ENCODE measurements around the gene IGFBP2. TPM values are rescaled to one million over a fixed set of nuclear protein-coding genes. Genes with fewer than 3 reads are reported as not detected.

IGFBP2 gene
- total and polyA plus RNA-seq, 2 of the 8 experiments (the other 6 are each of a cell fraction or from before 2014, with no cell fraction given): 326 to 782 TPM

GRCh38 chr2:216589791-216590190 is 43.4 kb upstream of the IGFBP2 start:
- CTCF ChIA-PET (ENCODE audit: partially characterized antibody): interaction anchor here (0.6 to 2.8 kb wide), 19 partner anchors 10 to 226 kb away, joined by 3 to 8 read pairs (median 4); no protein-coding TSS in a partner anchor
- WGBS, 2 experiments (ENCODE audit: extremely low coverage in 1 of 2, insufficient coverage in 1 of 2, insufficient read length in 1 of 2, insufficient replicate concordance in 2 of 2, low coverage in 1 of 2, low lambda C conversion rate in 2 of 2, missing lambda C conversion rate in 1 of 2): 89% methylated on average over 1 of the region's 1 CpG; no CpG with 5 or more reads in 1 of the 2 experiments
- no peak for FAIRE-seq
- TF ChIP-seq YY1 (IDR thresholded peaks at IDR 0.05; ENCODE audit: low read depth, low read length) (no peak), BCL11A (IDR thresholded peaks at IDR 0.05; ENCODE audit: low read depth in 2 of 2, low read length in 2 of 2) (no peak), SUZ12 (IDR thresholded peaks at IDR 0.05; ENCODE audit: low read length) (no peak), RBBP5 (IDR thresholded peaks at IDR 0.05; ENCODE audit: borderline replicate concordance, low read depth, low read length) (no peak), ATF3 (IDR thresholded peaks at IDR 0.05; ENCODE audit: insufficient read depth, low read depth, low read length) (no peak), SIN3A (conservative IDR thresholded peaks at IDR 0.05 in 1 of 2, IDR thresholded peaks at IDR 0.05 in 1 of 2; ENCODE audit: low read depth in 1 of 2, low read length in 2 of 2) (no peak), ZNF274 (IDR thresholded peaks at IDR 0.05; ENCODE audit: borderline replicate concordance, extremely low read depth, low read length) (no peak), HDAC6 (IDR thresholded peaks at IDR 0.05; ENCODE audit: low read depth, low read length) (no peak), E2F6 (IDR thresholded peaks at IDR 0.05) (no peak), SAP30 (IDR thresholded peaks at IDR 0.05; ENCODE audit: insufficient read depth, insufficient replicate concordance, low read length) (no peak), RAD21 (IDR thresholded peaks at IDR 0.05 in 1 of 2, conservative IDR thresholded peaks at IDR 0.05 in 1 of 2; ENCODE audit: low read depth in 2 of 2, low read length in 2 of 2) (no peak), ASH2L (IDR thresholded peaks at IDR 0.05; ENCODE audit: low read length) (no peak)

More at GRCh38 chr2:216589791-216590190, 43.4 kb upstream of the IGFBP2 start:
- H3K79me1 ChIP-seq (ENCODE audit: low read depth, low read length): no peaks in the 10 kb centered on the region
- no peaks in the 10 kb centered on the region for H3K9me3 ChIP-seq (ENCODE audit: insufficient read depth in 2 of 2, low read depth in 1 of 2, low read length in 1 of 2)
- no peak overlapping the region for H3K4ac ChIP-seq (replicated peaks; ENCODE audit: insufficient read length, low read depth, low read length)
- no peak overlapping the region for H2AFZ ChIP-seq (ENCODE audit: low read length)
- no peak for DNase-seq (ENCODE audit: low read depth in 1 of 2, low spot score in 2 of 2)
- no peaks in the 10 kb centered on the region for H4K20me1 ChIP-seq (replicated peaks in 1 of 2; ENCODE audit: control insufficient read depth in 1 of 2, insufficient read depth in 2 of 2, low read length in 2 of 2)
- no peak overlapping the region for H2BK15ac ChIP-seq (ENCODE audit: low read length)
- no peak overlapping the region for H3K4me3 ChIP-seq (ENCODE audit: extremely low read depth in 1 of 4, insufficient read depth in 2 of 4, low read depth in 3 of 4, low read length in 4 of 4)
- H3K9ac ChIP-seq (replicated peaks in 1 of 4; ENCODE audit: extremely low read depth in 1 of 4, low read depth in 3 of 4, low read length in 3 of 4): no peak overlapping the region
- no peak overlapping the region for H3K23ac ChIP-seq (ENCODE audit: insufficient read length)
- peaks cover 2 to 6% (median 4%) of the 10 kb centered on the region in 4 experiments; a peak in 4 of 7 replicates for H3K4me1 ChIP-seq (replicated peaks in 1 of 4; ENCODE audit: control insufficient read depth in 3 of 4, insufficient read depth in 4 of 4, low read length in 3 of 4)
- no peak overlapping the region for H4K5ac ChIP-seq (ENCODE audit: insufficient read length, low read depth, low read length)
- POLR2A ChIA-PET (ENCODE audit: partially characterized antibody): no interaction called here
- no peak overlapping the region for H2BK12ac ChIP-seq (ENCODE audit: low read depth, low read length)
- no peaks in the 10 kb centered on the region; the same call in 1 of the 2 replicates for H3K23me2 ChIP-seq (ENCODE audit: low read depth, low read length)
- H2BK5ac ChIP-seq (ENCODE audit: low read depth, low read length): no peak overlapping the region
- no peak overlapping the region for H2AK5ac ChIP-seq (ENCODE audit: low read depth, low read length)
- no peaks in the 10 kb centered on the region for H3K36me3 ChIP-seq (ENCODE audit: control insufficient read depth in 2 of 4, insufficient read depth in 4 of 4, low read length in 3 of 4)
- no peak overlapping the region for H3K27ac ChIP-seq (ENCODE audit: low read depth, low read length)
- no peak overlapping the region for H2BK120ac ChIP-seq (replicated peaks; ENCODE audit: low read depth, low read length)
- no peak overlapping the region for H3K4me2 ChIP-seq (ENCODE audit: insufficient read depth in 1 of 2, low read depth in 2 of 2, low read length in 2 of 2)
- no peak overlapping the region for H3K18ac ChIP-seq (ENCODE audit: extremely low read depth, low read length)
- H3K14ac ChIP-seq (ENCODE audit: insufficient read length): no peak overlapping the region
- H3K79me2 ChIP-seq (ENCODE audit: control insufficient read depth in 1 of 2, insufficient read depth in 2 of 2, low read length in 2 of 2): no peaks in the 10 kb centered on the region
- H4K91ac ChIP-seq (replicated peaks; ENCODE audit: insufficient read length, low read length): no peak overlapping the region
- no peak overlapping the region for H2BK20ac ChIP-seq (ENCODE audit: low read length)
- H4K8ac ChIP-seq (ENCODE audit: extremely low read depth, insufficient read depth, low read length): no peak overlapping the region
- H3K56ac ChIP-seq (replicated peaks; ENCODE audit: insufficient read length, low read depth, low read length): no peak overlapping the region
- no peaks in the 10 kb centered on the region; a peak in 1 of 7 replicates for H3K27me3 ChIP-seq (replicated peaks in 1 of 4; ENCODE audit: control insufficient read depth in 3 of 4, extremely low read depth in 1 of 4, insufficient read depth in 3 of 4, low read length in 3 of 4)

All from H1 (cell line).